NB4 (cell line): ENCODE results near the gene OR10G6.

Experiments
- DNase-seq: peaks from one replicate; pipeline ENCODE4 v3.0.0; 2010; ENCODE audit warnings: low read depth
- H3K4me3 ChIP-seq: one replicate; pipeline ENCODE4 v1.5.1; 2011; ENCODE audit warnings: mild to moderate bottlenecking, low read depth, low read length, moderate library complexity
- MAX ChIP-seq: IDR thresholded peaks from 2 replicates; pipeline ENCODE4 v1.6.1; 2011; ENCODE audit warnings: low read depth, low read length
- MYC ChIP-seq: IDR thresholded peaks from 2 replicates; pipeline ENCODE4 v1.6.1; 2011; ENCODE audit warnings: low read depth, low read length
- POLR2A ChIP-seq: IDR thresholded peaks from 2 replicates; pipeline ENCODE4 v1.6.1; 2011; ENCODE audit warnings: mild to moderate bottlenecking; ENCODE audit not compliant: insufficient read length; ENCODE audit errors: extremely low read depth
- TF ChIP-seq, protein P1 (sequence below): IDR thresholded peaks from one replicate; pipeline ENCODE4 v1.5.1; 2012; ENCODE audit warnings: low read depth, low read length

The OR10G6 gene, protein sequence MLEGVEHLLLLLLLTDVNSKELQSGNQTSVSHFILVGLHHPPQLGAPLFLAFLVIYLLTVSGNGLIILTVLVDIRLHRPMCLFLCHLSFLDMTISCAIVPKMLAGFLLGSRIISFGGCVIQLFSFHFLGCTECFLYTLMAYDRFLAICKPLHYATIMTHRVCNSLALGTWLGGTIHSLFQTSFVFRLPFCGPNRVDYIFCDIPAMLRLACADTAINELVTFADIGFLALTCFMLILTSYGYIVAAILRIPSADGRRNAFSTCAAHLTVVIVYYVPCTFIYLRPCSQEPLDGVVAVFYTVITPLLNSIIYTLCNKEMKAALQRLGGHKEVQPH

DNA sequence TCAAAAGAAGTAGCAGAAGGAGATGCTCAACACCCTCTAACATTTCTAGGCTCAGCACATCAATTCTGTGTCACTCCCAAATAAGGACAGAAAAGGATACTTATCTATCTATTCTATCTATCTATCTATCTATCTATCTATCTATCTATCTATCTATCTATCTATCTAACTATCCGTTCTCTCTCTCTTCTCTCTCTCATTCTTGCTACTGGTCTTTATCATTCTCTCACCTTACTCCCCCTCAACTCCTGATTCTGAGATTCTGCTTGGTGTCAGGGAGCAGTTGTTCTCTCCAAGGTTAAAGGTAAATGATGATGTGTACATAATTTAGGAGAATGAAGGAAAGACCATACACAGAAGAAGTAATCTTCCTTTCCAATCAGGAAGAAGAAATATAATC, at the start of gene OR10G6:
Gene OR10G6, minus strand, starts transcription at position 43 of the 400 bp plus-strand sequence. Its CDS starts 0 bp downstream, at position 43.
- DNase-seq, result no peak
- TF ChIP-seq POLR2A (no peak), MAX (no peak), MYC (no peak)
- TF ChIP-seq, protein P1, sequence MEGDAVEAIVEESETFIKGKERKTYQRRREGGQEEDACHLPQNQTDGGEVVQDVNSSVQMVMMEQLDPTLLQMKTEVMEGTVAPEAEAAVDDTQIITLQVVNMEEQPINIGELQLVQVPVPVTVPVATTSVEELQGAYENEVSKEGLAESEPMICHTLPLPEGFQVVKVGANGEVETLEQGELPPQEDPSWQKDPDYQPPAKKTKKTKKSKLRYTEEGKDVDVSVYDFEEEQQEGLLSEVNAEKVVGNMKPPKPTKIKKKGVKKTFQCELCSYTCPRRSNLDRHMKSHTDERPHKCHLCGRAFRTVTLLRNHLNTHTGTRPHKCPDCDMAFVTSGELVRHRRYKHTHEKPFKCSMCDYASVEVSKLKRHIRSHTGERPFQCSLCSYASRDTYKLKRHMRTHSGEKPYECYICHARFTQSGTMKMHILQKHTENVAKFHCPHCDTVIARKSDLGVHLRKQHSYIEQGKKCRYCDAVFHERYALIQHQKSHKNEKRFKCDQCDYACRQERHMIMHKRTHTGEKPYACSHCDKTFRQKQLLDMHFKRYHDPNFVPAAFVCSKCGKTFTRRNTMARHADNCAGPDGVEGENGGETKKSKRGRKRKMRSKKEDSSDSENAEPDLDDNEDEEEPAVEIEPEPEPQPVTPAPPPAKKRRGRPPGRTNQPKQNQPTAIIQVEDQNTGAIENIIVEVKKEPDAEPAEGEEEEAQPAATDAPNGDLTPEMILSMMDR, result no peak
- no peak within 1 kb of the TSS for H3K4me3 ChIP-seq

- no peak for DNase-seq
- no peak overlapping the region for H3K4me3 ChIP-seq
- TF ChIP-seq MYC, result no peak
- TF ChIP-seq, protein P1, result no peak
- no peak for TF ChIP-seq MAX
- TF ChIP-seq POLR2A, result no peak
These were observed 48.5 kb upstream of the OR10G6 start for GRCh38 chr11:124043420-124043819.

DNA sequence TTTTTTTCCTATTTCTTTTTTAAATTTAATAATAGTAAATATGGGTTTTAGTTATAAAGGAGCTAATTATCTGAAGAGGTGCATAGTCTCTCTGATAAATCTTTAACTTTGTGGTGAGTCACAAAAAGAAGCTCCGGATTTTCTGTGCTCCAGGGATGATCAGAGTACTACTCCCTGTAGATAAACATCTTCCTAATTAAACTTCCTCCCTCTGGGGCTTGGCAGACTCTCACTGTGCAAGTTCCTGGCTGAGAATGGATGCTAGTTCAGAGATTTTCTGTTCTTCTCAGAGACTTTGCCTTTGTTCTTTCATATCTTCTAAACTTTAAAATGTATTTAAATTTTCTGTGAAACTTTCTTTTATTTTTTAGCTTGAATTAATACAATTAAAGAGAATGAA, 46.3 kb upstream of the OR10G6 start, which contains the start of gene OR10G7:
Gene OR10G7, minus strand, starts transcription at position 72 of the 400 bp plus-strand sequence. CDS start 2,324 bp downstream, outside the sequence.
- TF ChIP-seq MAX, result no peak
- no peak for TF ChIP-seq MYC
- TF ChIP-seq, protein P1, result no peak
- TF ChIP-seq POLR2A, result no peak
- H3K4me3 ChIP-seq, result no peak within 1 kb of the TSS
- no peak for DNase-seq

DNA sequence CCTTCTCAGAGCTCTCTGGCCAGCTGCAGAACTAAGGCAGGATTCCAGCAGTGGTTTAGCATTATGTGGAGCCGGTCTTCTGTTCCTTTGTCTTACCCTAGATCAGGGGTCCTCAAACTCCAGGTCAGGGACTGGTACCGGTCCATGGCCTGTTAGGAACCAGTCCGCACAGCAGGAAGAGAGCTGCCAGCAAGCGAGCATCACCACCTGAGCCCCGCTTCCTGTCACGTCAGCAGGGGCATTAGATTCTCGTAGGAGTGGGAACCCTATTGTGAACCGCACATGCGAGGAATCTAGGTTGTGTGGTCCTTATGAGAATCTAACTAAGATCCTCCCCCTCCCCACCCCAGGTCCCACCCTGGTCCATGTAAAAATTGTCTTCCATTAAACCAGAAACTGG, 44.6 kb upstream of the OR10G6 start:
- no peak for TF ChIP-seq MAX
- TF ChIP-seq MYC, result no peak
- TF ChIP-seq POLR2A, result no peak
- TF ChIP-seq, protein P1, result no peak
- no peak overlapping the region for H3K4me3 ChIP-seq
- no peak for DNase-seq

GRCh38 chr11:124036666-124037065, 41.7 kb upstream of the OR10G6 start:
- H3K4me3 ChIP-seq, result no peak overlapping the region
- DNase-seq, result no peak
- no peak for TF ChIP-seq MYC
- TF ChIP-seq POLR2A, result no peak
- TF ChIP-seq, protein P1, result no peak
- no peak for TF ChIP-seq MAX
